ENCODE data around the gene MAFF.

DNA sequence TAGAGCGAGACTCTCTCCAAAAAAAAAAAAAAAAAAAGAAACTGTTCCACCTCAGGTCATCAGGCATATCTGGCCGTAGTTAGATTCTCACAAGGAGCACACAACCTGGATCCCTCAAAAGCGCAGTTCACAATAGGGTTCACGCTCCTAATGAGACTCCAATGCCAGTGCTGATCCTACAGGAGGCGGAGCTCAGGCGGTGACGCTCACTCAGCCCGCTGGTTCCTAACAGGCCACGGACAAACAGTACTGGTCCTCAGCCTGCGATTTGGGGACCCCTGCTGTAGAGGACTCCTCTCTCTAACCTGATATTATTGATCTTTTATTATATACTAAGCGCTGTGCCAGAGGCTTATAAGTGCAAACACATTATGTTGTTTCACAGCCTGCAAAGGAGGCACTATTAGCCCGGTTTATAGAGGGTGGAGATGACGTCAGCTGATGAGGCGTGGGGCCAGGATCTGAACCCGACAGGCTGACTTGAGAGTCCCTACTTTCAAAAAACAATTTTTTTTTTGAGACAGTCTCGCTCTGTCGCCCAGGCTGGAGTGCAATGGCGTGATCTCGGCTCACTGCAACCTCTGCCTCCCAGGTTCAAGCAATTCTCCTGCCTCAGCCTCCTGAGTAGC is 4.9 kb upstream of the MAFF start:
- TF ChIP-seq CTCF (IDR thresholded peaks at IDR 0.05; ENCODE audit: low read depth, low read length, poor library complexity, severe bottlenecking): no peak
- no peak for TF ChIP-seq EZH2phosphoT487 (IDR thresholded peaks at IDR 0.05; ENCODE audit: borderline replicate concordance, low read length)

All from DOHH2 (cell line).